Fibroblast of villous mesenchyme (primary cell): Measurements from ENCODE around the gene SPOCD1. TPM values are rescaled to one million over a fixed set of nuclear protein-coding genes. Genes with fewer than 3 reads are reported as not detected.

Experiments
- DNase-seq: peaks from one replicate; pipeline ENCODE4 v3.0.0-alpha.2; 2010; ENCODE audit warnings: low read depth
- H3K4me3 ChIP-seq: 2 replicates; pipeline ENCODE4 v1.5.1; 2011; ENCODE audit warnings: low read depth, mild to moderate bottlenecking, low read length
- CTCF ChIP-seq: IDR thresholded peaks from 2 replicates; pipeline ENCODE4 v1.5.1; 2012; ENCODE audit warnings: low read depth, mild to moderate bottlenecking, low read length; ENCODE audit not compliant: insufficient read depth
- total RNA-seq: library from RNA; depleted of rRNA; stranded (reverse); fragments of >200 nt; gene quantifications from 2 replicates; pipeline ENCODE4 v1.2.3, GENCODE V29; 2012

SPOCD1 gene
- total RNA-seq, 1 donor = 62.2 TPM

- H3K4me3 ChIP-seq = peak overlapping the region; percentile 88
- DNase-seq = peak; percentile 79
- no peak for TF ChIP-seq CTCF
These were observed 27.0 kb downstream of the SPOCD1 start for GRCh38 chr1:31788825-31789256.

- no peak for TF ChIP-seq CTCF
- H3K4me3 ChIP-seq = peak overlapping the region; percentile 88
- DNase-seq = peak; percentile 91
These were observed 27.5 kb downstream of the SPOCD1 start for GRCh38 chr1:31788138-31788824.

- no peak for TF ChIP-seq CTCF
- DNase-seq = no peak
- peak overlapping the region; percentile 88 for H3K4me3 ChIP-seq
These were observed 28.1 kb downstream of the SPOCD1 start for GRCh38 chr1:31787786-31788137.

- no peak for TF ChIP-seq CTCF
- DNase-seq = no peak
- H3K4me3 ChIP-seq = no peak overlapping the region
These were observed 28.6 kb downstream of the SPOCD1 start for GRCh38 chr1:31787261-31787660.

- no peak for TF ChIP-seq CTCF
- no peak for DNase-seq
- no peak overlapping the region for H3K4me3 ChIP-seq
These were observed 29.3 kb downstream of the SPOCD1 start for GRCh38 chr1:31786366-31787060.

- H3K4me3 ChIP-seq = no peak overlapping the region
- no peak for DNase-seq
- no peak for TF ChIP-seq CTCF
These were observed 29.9 kb downstream of the SPOCD1 start for GRCh38 chr1:31785947-31786290.
